Amniotic stem cell (primary cell): Measurements from ENCODE around the gene PDLIM3.
"Not testable (repeated sequence)": the region's sequence is repeated elsewhere in the genome, so short reads cannot be mapped to it uniquely, and the experiment has no call there.

Experiments used
- DNase-seq: peaks from one replicate; lab custom pipeline; 2025; lab: John Stamatoyannopoulos, UW

Gene PDLIM3

GRCh38 chr4:185520119-185520518, 15.2 kb downstream of the PDLIM3 start:
- no peak for DNase-seq

DNA sequence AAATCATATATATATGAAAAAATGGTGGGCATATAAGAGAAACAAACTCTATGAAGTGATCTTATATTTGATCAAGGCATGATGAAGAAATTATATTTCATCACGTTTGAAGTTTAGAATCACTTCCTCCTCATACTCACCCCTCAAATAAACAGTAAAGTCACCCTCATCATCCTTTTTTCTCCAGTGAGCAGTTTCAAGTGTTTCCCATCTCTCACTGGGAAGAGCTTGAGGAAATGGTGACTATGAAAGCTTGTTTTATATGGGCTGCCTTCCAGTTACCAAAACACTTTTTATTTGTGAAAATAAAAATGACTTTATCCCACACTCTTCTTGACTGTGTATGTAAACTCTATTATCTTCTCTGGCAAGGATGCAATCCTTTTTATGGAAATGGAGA, 16.8 kb downstream of the PDLIM3 start:
- no peak for DNase-seq

DNA sequence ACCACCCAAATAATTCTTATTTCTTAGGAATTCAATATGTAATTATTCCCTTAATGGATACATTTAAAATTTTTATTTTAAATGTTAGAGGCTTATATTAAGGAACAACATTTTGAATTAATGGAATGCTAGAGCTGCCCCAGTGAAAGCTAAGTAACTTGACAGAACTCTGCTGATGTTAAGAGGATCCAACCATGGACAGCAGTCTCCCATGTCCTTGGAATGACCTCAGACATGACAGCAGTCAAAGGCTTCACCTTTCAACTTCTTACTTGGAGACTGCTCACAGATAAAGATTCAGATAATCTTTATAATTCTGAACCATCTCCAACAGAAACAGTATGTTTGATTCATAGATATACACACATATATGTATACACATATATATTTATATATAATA, 17.2 kb downstream of the PDLIM3 start:
- no peak for DNase-seq

DNA sequence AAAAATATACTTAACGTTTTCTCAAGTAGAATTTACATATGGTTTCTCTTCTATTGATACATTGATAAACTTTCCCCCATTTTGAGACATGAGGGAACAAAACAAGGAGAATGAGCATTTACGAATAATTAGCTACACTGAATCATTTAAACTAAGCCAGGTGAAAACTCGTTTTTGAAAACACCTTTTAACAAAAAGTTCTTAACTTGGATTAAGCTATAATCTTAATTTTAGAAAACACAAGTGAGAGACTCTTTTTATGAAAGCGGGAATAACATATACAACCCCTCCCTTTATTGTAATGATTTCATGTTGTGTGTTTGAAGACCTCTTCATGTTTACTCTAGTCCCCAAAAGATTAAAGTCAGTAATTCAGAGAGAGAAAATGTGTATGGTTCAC, 20.1 kb downstream of the PDLIM3 start:
- DNase-seq: no peak

- DNase-seq: no peak
These were observed 21.1 kb downstream of the PDLIM3 start for GRCh38 chr4:185514182-185514697.

DNA sequence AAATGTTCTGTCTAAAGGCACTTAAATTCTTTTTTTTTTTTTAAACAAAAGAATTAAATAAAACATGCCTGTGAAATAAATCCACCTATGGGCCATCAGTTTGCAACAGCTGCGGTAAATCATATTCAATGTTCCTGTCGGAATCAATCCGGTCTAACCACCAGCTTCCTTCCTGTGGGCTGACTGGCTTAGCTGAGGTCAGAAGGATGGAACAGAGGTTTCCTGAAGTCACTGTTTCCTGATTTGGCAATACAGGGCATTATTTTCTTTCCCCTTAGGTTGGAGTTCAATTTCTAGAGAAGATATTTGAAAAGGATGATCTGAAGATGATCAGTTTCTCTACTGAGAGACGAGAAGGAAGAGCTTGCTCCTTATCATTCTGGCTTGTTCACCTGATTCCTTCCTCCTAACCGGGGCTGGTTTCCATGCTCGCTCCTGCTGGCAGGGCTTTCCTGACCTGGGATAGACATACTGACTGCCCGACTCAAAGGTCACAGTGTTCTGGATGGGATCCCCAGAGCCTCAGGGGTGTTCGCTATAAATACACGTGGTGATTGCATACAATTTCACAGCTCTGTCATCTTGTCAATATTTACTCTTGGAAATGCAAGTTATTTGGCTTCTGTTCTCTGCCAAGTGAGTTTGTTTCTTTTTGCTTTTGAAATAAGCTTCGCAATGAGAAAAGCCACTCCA, 21.7 kb downstream of the PDLIM3 start:
- no peak for DNase-seq

DNA sequence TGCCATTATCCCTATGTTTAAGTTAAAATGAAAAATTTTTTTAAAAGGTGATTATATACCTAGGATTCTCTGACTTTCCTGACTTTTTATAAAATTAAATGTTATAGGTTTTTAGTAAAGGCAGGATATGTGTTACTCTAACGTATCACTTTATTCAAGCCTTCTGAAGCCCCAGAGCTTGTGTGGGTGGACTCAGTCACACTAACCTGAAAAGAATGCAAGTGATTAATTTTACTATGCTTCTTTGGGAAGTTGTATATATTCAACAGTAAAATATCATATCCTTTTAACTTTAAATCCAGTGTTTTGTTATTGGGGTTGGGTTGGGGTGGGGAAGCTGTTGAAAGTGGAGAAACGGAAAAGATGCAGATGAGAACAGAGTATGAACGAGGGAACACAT, 22.8 kb downstream of the PDLIM3 start:
- no peak for DNase-seq

GRCh38 chr4:185511243-185511642, 24.1 kb downstream of the PDLIM3 start:
- DNase-seq: not testable (repeated sequence)

GRCh38 chr4:185510806-185511205, 24.5 kb downstream of the PDLIM3 start:
- no peak for DNase-seq

GRCh38 chr4:185508181-185508580, 27.1 kb downstream of the PDLIM3 start:
- DNase-seq: no peak

DNA sequence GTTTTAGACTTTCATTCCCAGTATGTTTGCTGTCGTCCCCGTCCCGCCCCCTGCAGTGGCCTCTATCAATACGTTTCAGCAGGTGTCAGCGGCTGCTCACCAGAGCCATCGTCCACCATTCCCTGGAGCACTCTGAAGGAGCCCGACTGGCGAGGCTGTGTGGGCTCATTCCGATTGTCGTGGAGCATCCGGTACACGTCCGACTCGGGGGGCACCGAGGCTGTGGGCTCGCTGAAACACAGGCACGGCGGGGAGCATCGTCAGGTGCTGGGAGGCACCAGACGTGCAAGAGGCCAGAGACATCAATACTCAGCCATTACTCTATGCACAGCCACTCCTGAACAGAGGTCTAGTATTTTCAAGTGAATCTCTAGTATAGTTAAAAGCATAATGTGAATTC, 28.9 kb downstream of the PDLIM3 start:
- no peak for DNase-seq

GRCh38 chr4:185504098-185505047, 30.9 kb downstream of the PDLIM3 start:
- no peak for DNase-seq

- DNase-seq: no peak
These were observed 32.9 kb downstream of the PDLIM3 start for GRCh38 chr4:185502386-185502785.

- no peak for DNase-seq
These were observed 34.7 kb downstream of the PDLIM3 start for GRCh38 chr4:185500576-185500975.

- no peak for DNase-seq
These were observed 35.3 kb downstream of the PDLIM3 start for GRCh38 chr4:185500035-185500434.

DNA sequence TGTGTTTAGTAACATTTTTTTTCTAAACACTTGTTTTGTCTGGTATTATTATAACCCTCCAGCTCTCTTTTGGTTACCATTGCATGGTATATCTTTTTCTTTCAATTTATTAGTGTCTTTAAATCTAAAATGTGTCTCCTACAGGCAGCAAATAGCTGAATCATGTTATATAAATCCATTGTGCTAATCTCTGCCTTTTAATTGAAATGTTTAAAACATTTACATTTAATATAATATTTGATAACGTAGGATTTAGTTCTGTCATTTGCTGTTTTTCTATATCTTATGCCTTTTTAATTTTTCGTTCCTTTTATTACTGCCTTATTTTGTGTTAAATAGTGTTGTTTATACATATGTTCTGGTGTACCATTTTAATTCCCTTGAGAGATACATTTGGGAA, 46.7 kb downstream of the PDLIM3 start:
- no peak for DNase-seq

- DNase-seq: no peak
These were observed 53.9 kb downstream of the PDLIM3 start for GRCh38 chr4:185481401-185481800.

DNA sequence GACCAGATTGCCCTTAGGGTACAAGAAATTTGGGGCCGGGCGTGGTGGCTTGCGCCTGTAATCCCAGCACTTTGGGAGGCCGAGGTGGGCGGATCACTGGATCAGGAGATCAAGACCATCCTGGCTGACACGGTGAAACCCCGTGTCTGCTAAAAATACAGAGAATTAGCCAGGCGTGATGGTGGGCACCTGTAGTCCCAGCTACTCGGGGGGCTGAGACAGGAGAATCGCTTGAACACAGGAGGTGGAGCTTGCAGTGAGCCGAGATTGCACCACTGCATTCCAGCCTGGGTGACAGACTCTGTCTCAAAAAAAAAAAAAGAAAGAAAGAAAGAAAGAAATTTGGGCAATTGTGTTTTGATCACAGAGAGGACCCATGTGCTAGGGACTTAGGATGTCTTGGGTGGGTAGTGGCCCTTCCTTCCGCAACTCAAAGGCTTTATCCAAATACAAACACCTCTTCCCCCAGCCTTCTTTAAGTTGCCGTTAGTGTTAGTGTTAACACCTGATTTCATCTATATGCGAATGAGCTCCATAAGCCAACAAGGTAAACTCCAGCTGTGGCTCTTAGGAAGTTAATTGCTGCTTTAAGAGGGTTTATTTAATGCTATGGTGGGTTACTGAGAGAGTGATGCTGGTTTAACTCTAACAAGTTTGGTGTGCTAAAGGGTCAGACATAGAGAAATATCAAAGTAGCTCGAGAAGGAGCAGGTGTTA, 55.1 kb downstream of the PDLIM3 start:
- no peak for DNase-seq

- DNase-seq: no peak
These were observed 55.8 kb downstream of the PDLIM3 start for GRCh38 chr4:185479507-185479971.

GRCh38 chr4:185473247-185473646, 62.1 kb downstream of the PDLIM3 start:
- DNase-seq: no peak

DNA sequence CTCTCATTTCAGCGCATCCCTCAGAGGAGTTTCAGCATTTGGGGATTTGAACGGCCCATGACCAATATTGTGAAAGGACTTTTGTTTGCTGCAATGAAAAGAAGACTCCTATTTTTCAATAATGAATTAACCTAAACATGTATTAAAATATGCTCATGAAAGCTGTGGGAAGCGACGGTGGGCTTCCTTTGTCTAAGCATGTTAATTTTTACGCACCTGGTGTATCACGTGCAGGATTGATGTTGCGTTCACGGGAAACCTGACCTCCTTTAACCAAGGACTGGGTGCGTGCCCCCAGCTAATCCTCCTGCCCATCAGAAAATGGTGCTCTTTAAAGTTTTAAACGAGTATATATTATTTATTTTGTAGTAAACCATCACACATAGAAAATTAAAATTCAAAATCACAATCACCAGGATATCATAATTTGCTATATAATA, 63.2 kb downstream of the PDLIM3 start:
- no peak for DNase-seq
